ENCODE measurements around the gene PCDHGA3. TPM values are rescaled to one million over a fixed set of nuclear protein-coding genes. Genes with fewer than 3 reads are reported as not detected.
"Not testable (repeated sequence)": the region's sequence is repeated elsewhere in the genome, so short reads cannot be mapped to it uniquely, and the experiment has no call there.

Gene PCDHGA3
- total and polyA plus RNA-seq, 2 donors from 2014 or later = 0.22 to 4.0 TPM

DNA sequence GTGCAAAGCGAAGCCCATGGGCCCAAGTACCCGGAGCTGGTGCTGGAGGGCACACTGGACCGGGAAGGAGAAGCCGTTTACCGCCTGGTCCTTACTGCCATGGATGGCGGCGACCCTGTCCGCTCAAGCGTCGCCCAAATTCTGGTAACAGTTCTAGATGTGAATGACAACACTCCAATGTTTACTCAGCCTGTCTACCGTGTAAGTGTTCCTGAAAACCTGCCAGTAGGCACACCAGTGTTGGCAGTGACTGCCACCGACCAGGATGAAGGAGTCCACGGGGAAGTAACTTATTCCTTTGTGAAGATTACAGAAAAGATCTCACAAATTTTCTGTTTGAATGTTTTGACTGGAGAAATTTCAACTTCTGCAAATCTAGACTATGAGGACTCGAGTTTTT is 31.0 kb downstream of the PCDHGA3 start:
- H3K9ac ChIP-seq (ENCODE audit: low read length in 3 of 3) = no peak overlapping the region
- intact Hi-C loops (cut with DNase I) = no loop called here
- H3K4me1 ChIP-seq (ENCODE audit: control insufficient read depth in 2 of 3, insufficient read depth in 2 of 3, low read depth in 1 of 3, low read length in 3 of 3) = no peaks in the 10 kb centered on the region
- H3K4me3 ChIP-seq (ENCODE audit: low read length in 3 of 3) = peak overlapping the region in 1 of 3 donors; percentile 48
- H3K36me3 ChIP-seq (ENCODE audit: control insufficient read depth in 2 of 3, insufficient read depth in 3 of 3, low read length in 3 of 3) = no peaks in the 10 kb centered on the region
- peaks cover 2 to 67% (median 18%) of the 10 kb centered on the region in 3 donors for H3K9me3 ChIP-seq (ENCODE audit: control insufficient read depth in 2 of 3, insufficient read depth in 1 of 3, low read length in 3 of 3)
- no peak overlapping the region for H3K27ac ChIP-seq (ENCODE audit: low read depth in 2 of 2, low read length in 2 of 2)
- FAIRE-seq = no peak
- TF ChIP-seq, protein P1, sequence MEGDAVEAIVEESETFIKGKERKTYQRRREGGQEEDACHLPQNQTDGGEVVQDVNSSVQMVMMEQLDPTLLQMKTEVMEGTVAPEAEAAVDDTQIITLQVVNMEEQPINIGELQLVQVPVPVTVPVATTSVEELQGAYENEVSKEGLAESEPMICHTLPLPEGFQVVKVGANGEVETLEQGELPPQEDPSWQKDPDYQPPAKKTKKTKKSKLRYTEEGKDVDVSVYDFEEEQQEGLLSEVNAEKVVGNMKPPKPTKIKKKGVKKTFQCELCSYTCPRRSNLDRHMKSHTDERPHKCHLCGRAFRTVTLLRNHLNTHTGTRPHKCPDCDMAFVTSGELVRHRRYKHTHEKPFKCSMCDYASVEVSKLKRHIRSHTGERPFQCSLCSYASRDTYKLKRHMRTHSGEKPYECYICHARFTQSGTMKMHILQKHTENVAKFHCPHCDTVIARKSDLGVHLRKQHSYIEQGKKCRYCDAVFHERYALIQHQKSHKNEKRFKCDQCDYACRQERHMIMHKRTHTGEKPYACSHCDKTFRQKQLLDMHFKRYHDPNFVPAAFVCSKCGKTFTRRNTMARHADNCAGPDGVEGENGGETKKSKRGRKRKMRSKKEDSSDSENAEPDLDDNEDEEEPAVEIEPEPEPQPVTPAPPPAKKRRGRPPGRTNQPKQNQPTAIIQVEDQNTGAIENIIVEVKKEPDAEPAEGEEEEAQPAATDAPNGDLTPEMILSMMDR (IDR thresholded peaks at IDR 0.05; ENCODE audit: borderline replicate concordance, extremely low read depth, insufficient read depth) = no peak
- H3K27me3 ChIP-seq (ENCODE audit: control insufficient read depth, insufficient read depth, low read length) = no peaks in the 10 kb centered on the region
- no peak for DNase-seq

DNA sequence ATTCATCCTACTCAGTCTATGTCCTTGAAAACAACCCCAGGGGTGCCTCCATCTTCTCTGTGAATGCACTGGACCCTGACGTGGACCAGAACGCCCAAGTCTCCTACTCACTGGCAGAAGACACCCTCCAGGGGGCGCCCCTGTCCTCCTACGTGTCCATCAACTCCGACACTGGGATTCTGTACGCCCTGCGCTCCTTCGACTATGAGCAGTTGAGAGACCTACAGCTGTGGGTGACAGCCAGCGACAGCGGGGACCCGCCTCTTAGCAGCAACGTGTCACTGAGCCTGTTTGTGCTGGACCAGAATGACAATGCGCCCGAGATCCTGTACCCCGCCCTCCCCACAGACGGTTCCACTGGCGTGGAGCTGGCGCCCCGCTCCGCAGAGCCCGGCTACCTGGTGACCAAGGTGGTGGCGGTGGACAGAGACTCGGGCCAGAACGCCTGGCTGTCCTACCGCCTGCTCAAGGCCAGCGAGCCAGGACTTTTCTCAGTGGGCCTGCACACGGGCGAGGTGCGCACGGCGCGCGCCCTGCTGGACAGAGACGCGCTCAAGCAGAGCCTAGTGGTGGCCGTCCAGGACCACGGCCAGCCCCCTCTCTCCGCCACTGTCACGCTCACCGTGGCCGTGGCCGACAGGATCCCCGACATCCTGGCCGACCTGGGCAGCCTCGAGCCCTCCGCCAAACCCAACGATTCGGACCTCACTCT is 32.0 kb downstream of the PCDHGA3 start:
- H3K27me3 ChIP-seq (ENCODE audit: control insufficient read depth, insufficient read depth, low read length); H3K27ac ChIP-seq (ENCODE audit: low read depth in 2 of 2, low read length in 2 of 2); H3K4me1 ChIP-seq (ENCODE audit: control insufficient read depth in 2 of 3, insufficient read depth in 2 of 3, low read depth in 1 of 3, low read length in 3 of 3); intact Hi-C loops (cut with DNase I); H3K4me3 ChIP-seq (ENCODE audit: low read length in 3 of 3); H3K9ac ChIP-seq (ENCODE audit: low read length in 3 of 3); DNase-seq; FAIRE-seq; H3K36me3 ChIP-seq (ENCODE audit: control insufficient read depth in 2 of 3, insufficient read depth in 3 of 3, low read length in 3 of 3): not testable (repeated sequence)
- peaks cover 2 to 61% (median 18%) of the 10 kb centered on the region in 3 donors for H3K9me3 ChIP-seq (ENCODE audit: control insufficient read depth in 2 of 3, insufficient read depth in 1 of 3, low read length in 3 of 3)

DNA sequence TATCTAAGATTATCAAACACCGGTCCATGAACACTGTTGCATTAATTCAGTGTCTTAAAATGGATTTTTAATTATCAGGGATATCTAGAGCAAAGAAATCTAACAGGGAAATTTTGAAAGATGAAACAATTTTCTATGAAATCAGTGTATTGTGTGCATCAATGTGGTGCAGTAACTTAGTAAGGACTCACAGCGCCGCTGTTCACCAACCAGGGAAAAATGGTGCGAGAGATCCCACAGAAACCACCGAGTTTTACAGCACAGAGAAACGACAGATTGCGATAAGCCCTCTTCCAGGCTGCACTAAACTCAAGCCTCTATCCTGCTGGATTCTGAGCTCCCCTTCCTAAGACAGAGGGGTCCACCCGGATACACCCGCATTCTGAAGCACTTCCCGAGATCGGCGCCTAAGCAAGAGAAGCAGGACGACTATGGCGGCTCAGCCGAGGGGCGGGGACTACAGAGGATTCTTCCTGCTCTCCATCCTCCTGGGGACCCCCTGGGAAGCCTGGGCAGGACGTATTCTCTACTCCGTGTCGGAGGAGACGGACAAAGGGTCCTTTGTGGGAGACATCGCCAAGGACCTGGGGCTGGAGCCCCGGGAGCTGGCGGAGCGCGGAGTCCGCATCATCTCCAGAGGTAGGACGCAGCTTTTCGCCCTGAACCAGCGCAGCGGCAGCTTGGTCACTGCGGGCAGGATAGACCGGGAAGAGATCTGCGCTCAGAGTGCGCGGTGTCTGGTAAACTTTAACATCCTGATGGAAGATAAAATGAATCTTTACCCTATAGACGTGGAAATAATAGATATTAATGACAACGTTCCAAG is 39.1 kb downstream of the PCDHGA3 start, which contains the start of gene PCDHGA7:
Gene PCDHGA7 (plus strand): TSS at position 274 of the 826 bp plus-strand sequence. CDS start 158 bp downstream, at position 432.
- H3K27ac ChIP-seq (ENCODE audit: low read depth in 2 of 2, low read length in 2 of 2) = no peak within 1 kb of the TSS
- peak within 1 kb of the TSS; percentile 14 to 43 (median 30) for H3K4me3 ChIP-seq (ENCODE audit: low read length in 3 of 3)
- intact Hi-C loops (cut with DNase I) = no loop called here
- peaks cover 4 to 60% (median 10%) of the 10 kb centered on the region in 3 donors for H3K9me3 ChIP-seq (ENCODE audit: control insufficient read depth in 2 of 3, insufficient read depth in 1 of 3, low read length in 3 of 3)
- DNase-seq = no peak
- no peaks in the 10 kb centered on the region for H3K27me3 ChIP-seq (ENCODE audit: control insufficient read depth, insufficient read depth, low read length)
- H3K9ac ChIP-seq (ENCODE audit: low read length in 3 of 3) = peak within 1 kb of the TSS in 1 of 3 donors; percentile 24
- TF ChIP-seq, protein P1 (IDR thresholded peaks at IDR 0.05; ENCODE audit: borderline replicate concordance, extremely low read depth, insufficient read depth) = peak; percentile 18
- FAIRE-seq = no peak
- H3K4me1 ChIP-seq (ENCODE audit: control insufficient read depth in 2 of 3, insufficient read depth in 2 of 3, low read depth in 1 of 3, low read length in 3 of 3) = no peaks in the 10 kb centered on the region
- H3K36me3 ChIP-seq (ENCODE audit: control insufficient read depth in 2 of 3, insufficient read depth in 3 of 3, low read length in 3 of 3) = no peaks in the 10 kb centered on the region

DNA sequence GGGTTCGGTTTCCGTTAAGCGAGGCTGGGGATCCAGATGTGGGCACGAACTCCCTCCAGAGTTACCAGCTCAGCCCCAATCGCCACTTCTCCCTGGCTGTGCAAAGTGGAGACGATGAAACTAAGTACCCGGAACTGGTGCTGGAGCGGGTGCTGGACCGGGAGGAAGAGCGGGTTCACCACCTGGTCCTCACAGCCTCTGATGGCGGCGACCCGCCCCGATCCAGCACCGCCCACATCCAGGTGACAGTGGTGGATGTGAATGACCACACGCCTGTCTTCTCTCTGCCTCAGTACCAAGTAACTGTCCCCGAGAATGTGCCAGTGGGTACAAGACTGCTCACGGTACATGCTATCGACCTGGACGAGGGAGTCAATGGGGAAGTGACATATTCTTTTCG is 39.7 kb downstream of the PCDHGA3 start:
- FAIRE-seq (no peak), DNase-seq (no peak)
- H3K9ac ChIP-seq (ENCODE audit: low read length in 3 of 3) = no peak overlapping the region
- intact Hi-C loops (cut with DNase I) = no loop called here
- H3K9me3 ChIP-seq (ENCODE audit: control insufficient read depth in 2 of 3, insufficient read depth in 1 of 3, low read length in 3 of 3) = peaks cover 4 to 62% (median 13%) of the 10 kb centered on the region in 3 donors
- H3K4me3 ChIP-seq (ENCODE audit: low read length in 3 of 3) = peak overlapping the region in 2 of 3 donors; percentile 3 to 43
- TF ChIP-seq, protein P1 (IDR thresholded peaks at IDR 0.05; ENCODE audit: borderline replicate concordance, extremely low read depth, insufficient read depth) = no peak
- no peaks in the 10 kb centered on the region for H3K36me3 ChIP-seq (ENCODE audit: control insufficient read depth in 2 of 3, insufficient read depth in 3 of 3, low read length in 3 of 3)
- H3K27me3 ChIP-seq (ENCODE audit: control insufficient read depth, insufficient read depth, low read length) = no peaks in the 10 kb centered on the region
- no peak overlapping the region for H3K27ac ChIP-seq (ENCODE audit: low read depth in 2 of 2, low read length in 2 of 2)
- H3K4me1 ChIP-seq (ENCODE audit: control insufficient read depth in 2 of 3, insufficient read depth in 2 of 3, low read depth in 1 of 3, low read length in 3 of 3) = no peaks in the 10 kb centered on the region
